Adrenal gland (tissue), 5 donors: Measurements from ENCODE around the gene SLC38A11.

Source experiments
- CTCF ChIP-seq, 6 experiments: fragments of 450-650 bp in 4 of 6; fragments of 200-600 bp in 2 of 6; sonication (generic) in 1 of 6; IDR thresholded peaks; 1 replicate in 5 of 6; 2 replicates in 1 of 6; pipeline versions ENCODE4 v1.5.1 to v1.8.0; 2016 to 2021; ENCODE audit warnings: antibody characterized with exemption in 6 of 6, mild to moderate bottlenecking in 2 of 6, moderate library complexity in 1 of 6
- POLR2A ChIP-seq, 2 donors: fragments of 450-650 bp; IDR thresholded peaks; one replicate each; pipeline ENCODE4 v1.6.1; 2017; ENCODE audit warnings: antibody characterized with exemption in 2 of 2, mild to moderate bottlenecking in 2 of 2, moderate library complexity in 1 of 2
- donor health status: DM: no; HTN: no; CAD: no.

- no peak for TF ChIP-seq CTCF (IDR thresholded peaks at IDR 0.05)
- TF ChIP-seq POLR2A (IDR thresholded peaks at IDR 0.05): no peak
Measured at GRCh38 chr2:164969909-164970690, 14.8 kb upstream of the SLC38A11 start.
